B cell (primary cell): ENCODE results near the gene LHX1. TPM values are rescaled to one million over a fixed set of nuclear protein-coding genes. Genes with fewer than 3 reads are reported as not detected.

Experiments used
- ATAC-seq: fragments of 200-7000 bp; cut with Tn5 transposase; one replicate; pipeline ENCODE4 v1.10.0; 2021; ENCODE audit warnings: low read depth, mild to moderate bottlenecking, moderate number of reproducible peaks, moderate library complexity
- CTCF ChIA-PET: fragments of 350-600 bp; sonication (Branson Sonifier 250); formaldehyde crosslinking; loops from one replicate; lab custom pipeline; 2021; ENCODE audit warnings: antibody characterized with exemption, inconsistent platforms; lab: Charles Lee
- POLR2A ChIA-PET: fragments of 350-600 bp; sonication (Branson Sonifier 250); formaldehyde crosslinking; loops from one replicate; lab custom pipeline; 2021; ENCODE audit warnings: antibody characterized with exemption; lab: Charles Lee
- DNase-seq: peaks from one replicate; pipeline ENCODE4 v3.0.0; 2013
- H2AFZ ChIP-seq: 2 replicates; pipeline ENCODE4 v1.6.1; 2012; ENCODE audit warnings: mild to moderate bottlenecking, low read depth, low read length; ENCODE audit not compliant: insufficient read depth, poor library complexity, severe bottlenecking
- H3K27ac ChIP-seq, 2 donors: 1 replicate in 1 of 2; 2 replicates in 1 of 2; pipeline ENCODE4 v1.5.1; 2012 to 2013; ENCODE audit warnings: low read length in 2 of 2, mild to moderate bottlenecking in 2 of 2, moderate library complexity in 1 of 2
- H3K27me3 ChIP-seq, 4 experiments: fragments of 200-600 bp in 1 of 4; sonication (generic) in 1 of 4; replicated peaks in 1 of 4; 1 replicate in 2 of 4; 2 replicates in 2 of 4; pipeline versions ENCODE4 v1.6.1 to v1.7.0; 2013 to 2016; ENCODE audit warnings: low read length in 3 of 4, mild to moderate bottlenecking in 2 of 4, mixed read lengths in 1 of 4, moderate library complexity in 1 of 4; ENCODE audit not compliant: insufficient read depth in 4 of 4, control insufficient read depth in 3 of 4; ENCODE audit errors: control extremely low read depth in 1 of 4
- H3K36me3 ChIP-seq, 2 experiments: replicated peaks in 1 of 2; 1 replicate in 1 of 2; 2 replicates in 1 of 2; pipeline versions ENCODE4 v1.6.1 to v1.7.1; 2013; ENCODE audit warnings: low read length in 1 of 2; ENCODE audit not compliant: insufficient read depth in 2 of 2, control insufficient read depth in 1 of 2; ENCODE audit errors: control extremely low read depth in 1 of 2, extremely low read depth in 1 of 2
- H3K4me1 ChIP-seq, 2 donors: fragments of 200-600 bp in 1 of 2; sonication (generic) in 1 of 2; 1 replicate in 1 of 2; 2 replicates in 1 of 2; pipeline versions ENCODE4 v1.5.1 to v1.6.1; 2013 to 2017; ENCODE audit warnings: low read length in 2 of 2; ENCODE audit not compliant: control insufficient read depth in 2 of 2, insufficient read depth in 2 of 2
- H3K4me2 ChIP-seq: replicated peaks from 2 replicates; pipeline ENCODE3; 2012; ENCODE audit warnings: mild to moderate bottlenecking, low read depth, low read length; ENCODE audit not compliant: poor library complexity, severe bottlenecking
- H3K4me3 ChIP-seq, 5 experiments: fragments of 200-600 bp in 1 of 5; sonication (generic) in 1 of 5; 1 replicate in 3 of 5; 2 replicates in 2 of 5; pipeline versions ENCODE4 v1.5.1 to v1.7.0; 2011 to 2016; ENCODE audit warnings: low read length in 4 of 5, mild to moderate bottlenecking in 4 of 5, low read depth in 2 of 5, control low read depth in 1 of 5, moderate library complexity in 1 of 5; ENCODE audit not compliant: insufficient read depth in 1 of 5; ENCODE audit errors: control extremely low read depth in 1 of 5, extremely low read depth in 1 of 5
- H3K79me2 ChIP-seq: fragments of 200-600 bp; sonication (generic); one replicate; pipeline ENCODE4 v1.6.0; 2016; ENCODE audit warnings: low read length; ENCODE audit not compliant: control insufficient read depth, insufficient read depth
- H3K9ac ChIP-seq: fragments of 200-600 bp; sonication (generic); 2 replicates; pipeline ENCODE4 v1.6.1; 2017; ENCODE audit warnings: mild to moderate bottlenecking, low read length, moderate library complexity
- H3K9me3 ChIP-seq, 3 donors: one replicate each; pipeline versions ENCODE4 v1.6.1 to v1.7.1; 2013; ENCODE audit warnings: low read length in 2 of 3; ENCODE audit not compliant: control insufficient read depth in 2 of 3, insufficient read depth in 1 of 3; ENCODE audit errors: control extremely low read depth in 1 of 3
- H4K20me1 ChIP-seq: 2 replicates; pipeline ENCODE4 v1.6.0; 2012; ENCODE audit warnings: mild to moderate bottlenecking, low read length; ENCODE audit not compliant: insufficient read depth, control insufficient read depth, poor library complexity, severe bottlenecking
- H3K27ac Mint-ChIP-seq: one replicate; pipeline ENCODE4 v1.8.0; 2021; ENCODE audit warnings: mixed read lengths
- H3K27me3 Mint-ChIP-seq: one replicate; pipeline ENCODE4 v1.8.0; 2021; ENCODE audit warnings: mixed read lengths
- H3K4me1 Mint-ChIP-seq: one replicate; pipeline ENCODE4 v1.8.0; 2021; ENCODE audit warnings: mixed read lengths
- H3K4me3 Mint-ChIP-seq: one replicate; pipeline ENCODE4 v1.8.0; 2021; ENCODE audit warnings: mixed read lengths
- H3K9me3 Mint-ChIP-seq: one replicate; pipeline ENCODE4 v1.8.0; 2022; ENCODE audit warnings: mixed read lengths; ENCODE audit not compliant: insufficient read depth
- EZH2 ChIP-seq: IDR thresholded peaks from 2 replicates; pipeline ENCODE4 v1.6.1; 2012; ENCODE audit warnings: borderline replicate concordance, low read depth, mild to moderate bottlenecking, moderate library complexity, low read length; ENCODE audit not compliant: insufficient read depth, poor library complexity, severe bottlenecking
- WGBS: methylation state at CpG from one replicate; pipeline ENCODE4 v1.1.5; 2013; ENCODE audit warnings: missing lambda C conversion rate; ENCODE audit not compliant: insufficient coverage; 5-methylcytosine and 5-hydroxymethylcytosine counted together
- intact Hi-C: fragments of 100-400 bp; cut with micrococcal nuclease; formaldehyde crosslinking; loops from one replicate; pipeline ENCODE4 v1.10.0; 2022
- polyA plus RNA-seq: library from polyadenylated mRNA; depleted of rRNA; stranded (reverse); fragments of >200 nt; gene quantifications from 2 replicates; pipeline ENCODE4 v1.2.3, GENCODE V29; 2012
- total RNA-seq, 2 donors: library from RNA; stranded (reverse); fragments of 120-200 nt in 1 of 2; gene quantifications; 1 replicate in 1 of 2; 2 replicates in 1 of 2; pipeline versions ENCODE4 v1.2.3 to v1.2.4, GENCODE V29; 2013 to 2022
- TF ChIP-seq, protein P1 (sequence below): fragments of 200-600 bp; IDR thresholded peaks from one replicate; pipeline ENCODE4 v1.8.0; 2022; ENCODE audit warnings: antibody characterized with exemption, mild to moderate bottlenecking

LHX1 gene
- total and polyA plus RNA-seq, 2 donors (not counting 1 experiment from before 2014, with no cell fraction given) = not detected

DNA sequence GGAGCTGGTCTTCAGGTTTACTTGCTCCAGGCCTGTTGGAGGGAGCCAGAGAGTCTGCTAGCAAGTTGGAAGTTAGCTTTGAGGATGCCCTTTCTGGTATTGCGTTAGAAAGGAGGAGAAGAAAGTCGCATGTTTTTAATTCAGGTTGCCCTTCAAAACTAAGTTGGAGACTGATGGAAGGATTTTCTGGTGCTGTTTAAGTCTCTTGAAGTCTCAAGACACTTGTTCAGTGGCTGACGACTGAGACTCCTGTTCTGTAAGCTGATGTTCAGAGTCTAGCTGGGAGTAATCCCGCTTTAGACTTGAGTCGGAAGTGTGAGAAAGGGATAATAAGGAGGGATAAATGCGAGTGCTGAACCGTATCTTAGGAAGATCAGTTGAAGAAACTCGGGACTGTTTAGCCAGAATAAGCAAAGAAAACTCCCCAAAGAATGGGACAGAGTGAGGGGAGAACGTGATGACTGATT, 12.2 kb downstream of the LHX1 start:
- Histone ChIP-seq H3K9ac (peak overlapping the region; percentile 88), H3K36me3 (peaks cover 0 to 37% of the 10 kb centered on the region in 2 experiments), H3K27ac (peak overlapping the region; percentile 77 to 86), H4K20me1 (peaks cover 32% of the 10 kb centered on the region), H3K4me3 (peak overlapping the region; percentile 70 to 96 (median 85)), H3K4me1 (peaks cover 25 to 47% of the 10 kb centered on the region in 2 donors), H3K9me3 (peaks cover 0 to 9% (median 0%) of the 10 kb centered on the region in 3 donors), H3K4me2 (peak overlapping the region; percentile 94), H2AFZ (peak overlapping the region; percentile 98), H3K79me2 (peaks cover 61% of the 10 kb centered on the region), H3K27me3 (peaks cover 0 to 33% (median 32%) of the 10 kb centered on the region in 4 experiments)
- H3K27ac Mint-ChIP-seq = peak overlapping the region; percentile 90
- peak overlapping the region; percentile 96 for H3K4me3 Mint-ChIP-seq
- intact Hi-C loops = loop anchor here (2.0 to 10.0 kb wide), 9 partner anchors 21 to 1987 kb away; partner anchors contain the start of genes CCT6B, HNF1B, MYO19 and PEX12
- peaks cover 27% of the 10 kb centered on the region for H3K27me3 Mint-ChIP-seq
- no peak for TF ChIP-seq EZH2
- TF ChIP-seq, protein P1, sequence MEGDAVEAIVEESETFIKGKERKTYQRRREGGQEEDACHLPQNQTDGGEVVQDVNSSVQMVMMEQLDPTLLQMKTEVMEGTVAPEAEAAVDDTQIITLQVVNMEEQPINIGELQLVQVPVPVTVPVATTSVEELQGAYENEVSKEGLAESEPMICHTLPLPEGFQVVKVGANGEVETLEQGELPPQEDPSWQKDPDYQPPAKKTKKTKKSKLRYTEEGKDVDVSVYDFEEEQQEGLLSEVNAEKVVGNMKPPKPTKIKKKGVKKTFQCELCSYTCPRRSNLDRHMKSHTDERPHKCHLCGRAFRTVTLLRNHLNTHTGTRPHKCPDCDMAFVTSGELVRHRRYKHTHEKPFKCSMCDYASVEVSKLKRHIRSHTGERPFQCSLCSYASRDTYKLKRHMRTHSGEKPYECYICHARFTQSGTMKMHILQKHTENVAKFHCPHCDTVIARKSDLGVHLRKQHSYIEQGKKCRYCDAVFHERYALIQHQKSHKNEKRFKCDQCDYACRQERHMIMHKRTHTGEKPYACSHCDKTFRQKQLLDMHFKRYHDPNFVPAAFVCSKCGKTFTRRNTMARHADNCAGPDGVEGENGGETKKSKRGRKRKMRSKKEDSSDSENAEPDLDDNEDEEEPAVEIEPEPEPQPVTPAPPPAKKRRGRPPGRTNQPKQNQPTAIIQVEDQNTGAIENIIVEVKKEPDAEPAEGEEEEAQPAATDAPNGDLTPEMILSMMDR = no peak
- ChIA-PET POLR2A (interaction anchor here (0.9 to 1.1 kb wide), 3 partner anchors 11 to 14 kb away, joined by 3 to 4 read pairs (median 3); partner anchors contain the start of gene LHX1), CTCF (interaction anchor here (1.3 kb wide), 1 partner anchor 1140 kb away, joined by 3 read pairs; the partner anchor contains the start of gene TAF15)
- DNase-seq = no peak
- 13% methylated on average over 9 of the region's 9 CpGs for WGBS
- H3K4me1 Mint-ChIP-seq = peaks cover 50% of the 10 kb centered on the region
- H3K9me3 Mint-ChIP-seq = no peaks in the 10 kb centered on the region
- ATAC-seq = no peak

DNA sequence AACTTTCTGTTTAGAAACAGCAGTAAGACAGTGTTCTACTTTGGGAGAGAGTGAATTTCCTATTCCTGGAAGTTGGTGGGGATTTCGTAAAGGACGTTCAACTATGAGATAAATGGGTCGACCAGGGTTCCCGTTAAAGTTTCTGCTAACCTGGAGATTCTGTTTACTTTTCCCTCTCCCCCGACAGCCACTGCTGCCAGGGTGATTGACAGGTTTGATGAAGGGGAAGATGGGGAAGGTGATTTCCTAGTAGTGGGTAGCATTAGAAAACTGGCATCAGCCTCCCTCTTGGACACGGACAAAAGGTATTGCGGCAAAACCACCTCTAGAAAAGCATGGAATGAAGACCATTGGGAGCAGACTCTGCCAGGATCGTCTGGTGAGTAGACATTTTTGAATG, 12.8 kb downstream of the LHX1 start:
- Histone ChIP-seq H3K27ac (no peak overlapping the region), H3K4me3 (peak overlapping the region in 4 of 5 experiments; percentile 70 to 96 (median 82)), H3K4me2 (peak overlapping the region; percentile 94), H4K20me1 (peaks cover 33% of the 10 kb centered on the region), H3K4me1 (peaks cover 25 to 42% of the 10 kb centered on the region in 2 donors), H3K9ac (peak overlapping the region; percentile 88), H3K27me3 (peaks cover 0 to 28% (median 27%) of the 10 kb centered on the region in 4 experiments), H3K36me3 (peaks cover 0 to 42% of the 10 kb centered on the region in 2 experiments), H3K79me2 (peaks cover 65% of the 10 kb centered on the region), H3K9me3 (peaks cover 0 to 9% (median 0%) of the 10 kb centered on the region in 3 donors), H2AFZ (no peak overlapping the region)
- peaks cover 22% of the 10 kb centered on the region for H3K27me3 Mint-ChIP-seq
- DNase-seq = no peak
- CTCF ChIA-PET = interaction anchor here (1.3 kb wide), 1 partner anchor 1141 kb away, joined by 3 read pairs; the partner anchor contains the start of gene TAF15
- no peak overlapping the region for H3K27ac Mint-ChIP-seq
- peaks cover 50% of the 10 kb centered on the region for H3K4me1 Mint-ChIP-seq
- intact Hi-C loops = no loop called here
- TF ChIP-seq, protein P1 = no peak
- no peak for TF ChIP-seq EZH2
- POLR2A ChIA-PET = interaction anchor here (1.1 kb wide), 1 partner anchor 13 kb away, joined by 3 read pairs; the partner anchor contains the start of gene LHX1
- H3K9me3 Mint-ChIP-seq = no peaks in the 10 kb centered on the region
- 86% methylated on average over 7 of the region's 8 CpGs for WGBS
- peak overlapping the region; percentile 96 for H3K4me3 Mint-ChIP-seq
- no peak for ATAC-seq
